Measurements from ENCODE around the gene PHC3. TPM values are rescaled to one million over a fixed set of nuclear protein-coding genes. Genes with fewer than 3 reads are reported as not detected.
A peak's percentile ranks its signal among the peaks of the same experiment; 100 is the strongest.
"Not testable (repeated sequence)": the region's sequence is repeated elsewhere in the genome, so short reads cannot be mapped to it uniquely, and the experiment has no call there.

PHC3 gene
- 12.5 TPM for polyA plus RNA-seq (2013, experiment 1 of 2; ENCODE audit: insufficient read length)
- 15.0 TPM for polyA plus RNA-seq (2013, experiment 2 of 2; ENCODE audit: insufficient read length)

GRCh38 chr3:170180908-170181885, at the start of gene PHC3:
PHC3 (minus strand) TSS chr3:170181733; CDS start chr3:170181715, 18 bp downstream.
- DNase-seq = peak; percentile 93

DNA sequence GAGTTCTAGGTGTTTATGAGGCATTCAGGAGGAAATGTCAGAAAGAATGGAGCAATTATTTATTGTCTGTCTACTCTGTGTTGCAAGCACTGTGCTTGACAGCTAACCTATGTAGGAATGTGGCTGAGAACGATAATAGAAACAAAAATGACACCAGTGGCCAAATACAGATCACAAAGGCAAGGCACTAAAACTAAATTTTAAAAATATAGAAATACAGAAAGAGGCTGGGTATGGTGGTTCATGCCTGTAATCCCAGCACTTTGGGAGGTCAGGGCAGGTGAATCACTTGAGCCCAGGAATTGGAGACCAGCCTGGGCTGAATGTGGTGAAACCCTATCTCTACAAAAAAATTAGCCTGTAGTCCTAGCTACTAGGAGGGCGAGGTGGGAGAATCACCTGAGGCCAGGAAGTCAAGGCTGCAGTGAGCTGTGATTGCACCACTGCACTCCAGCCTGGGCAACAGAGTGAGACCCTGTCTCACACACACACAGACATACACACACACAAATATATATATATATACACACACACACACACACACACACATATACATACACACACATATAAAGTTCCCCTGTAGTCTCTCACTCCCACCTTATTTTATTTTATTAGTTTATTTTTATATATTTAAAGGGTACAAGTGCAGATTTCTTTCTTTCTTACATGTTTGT, 46.7 kb upstream of the PHC3 start:
- DNase-seq = peak; percentile 17

GRCh38 chr3:170226426-170226960, 45.0 kb upstream of the PHC3 start:
- DNase-seq = peak; percentile 55

- no peak for DNase-seq
Measured at GRCh38 chr3:170225166-170225565, 43.6 kb upstream of the PHC3 start.

DNA sequence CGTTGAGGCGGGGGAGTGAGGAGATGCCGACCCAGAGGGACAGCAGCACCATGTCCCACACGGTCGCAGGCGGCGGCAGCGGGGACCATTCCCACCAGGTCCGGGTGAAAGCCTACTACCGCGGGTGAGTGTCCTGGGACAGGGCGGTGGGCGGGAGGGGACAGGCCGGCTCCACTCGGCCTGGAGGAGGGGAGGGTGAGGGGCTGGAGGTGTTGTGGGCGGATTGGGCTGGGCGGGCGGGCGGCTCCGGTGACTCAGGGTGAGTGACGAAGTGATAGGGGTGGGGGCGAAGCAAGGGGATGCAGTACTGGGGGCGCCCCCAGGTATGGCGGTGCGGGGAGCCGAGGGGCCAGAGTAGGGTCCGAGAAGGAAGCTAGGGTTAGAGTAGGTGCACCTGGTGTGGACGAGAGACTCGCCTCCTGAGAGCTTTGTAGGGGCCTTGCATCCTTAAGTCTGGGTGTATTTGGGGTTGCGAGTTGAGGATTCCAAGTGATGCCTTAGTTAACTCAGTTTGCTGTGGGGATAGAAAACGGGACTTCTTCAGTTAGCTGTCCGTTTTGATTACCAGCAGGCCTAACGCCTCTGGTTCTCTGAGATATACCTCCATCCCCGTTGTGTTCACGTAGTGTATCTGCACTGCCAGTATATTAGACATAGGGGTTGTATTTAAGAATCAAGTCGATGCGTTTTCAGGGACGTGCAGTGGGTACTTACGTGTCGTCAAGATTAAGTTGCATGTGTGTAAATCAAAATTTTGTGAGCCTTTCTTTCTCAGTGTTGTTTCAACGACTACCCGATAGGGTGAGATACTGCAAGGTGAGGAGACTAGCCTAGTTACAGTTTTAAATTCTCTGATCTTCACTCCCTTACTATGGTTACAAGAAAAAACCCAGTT, 41.4 kb upstream of the PHC3 start:
- DNase-seq = peak; percentile 11

DNA sequence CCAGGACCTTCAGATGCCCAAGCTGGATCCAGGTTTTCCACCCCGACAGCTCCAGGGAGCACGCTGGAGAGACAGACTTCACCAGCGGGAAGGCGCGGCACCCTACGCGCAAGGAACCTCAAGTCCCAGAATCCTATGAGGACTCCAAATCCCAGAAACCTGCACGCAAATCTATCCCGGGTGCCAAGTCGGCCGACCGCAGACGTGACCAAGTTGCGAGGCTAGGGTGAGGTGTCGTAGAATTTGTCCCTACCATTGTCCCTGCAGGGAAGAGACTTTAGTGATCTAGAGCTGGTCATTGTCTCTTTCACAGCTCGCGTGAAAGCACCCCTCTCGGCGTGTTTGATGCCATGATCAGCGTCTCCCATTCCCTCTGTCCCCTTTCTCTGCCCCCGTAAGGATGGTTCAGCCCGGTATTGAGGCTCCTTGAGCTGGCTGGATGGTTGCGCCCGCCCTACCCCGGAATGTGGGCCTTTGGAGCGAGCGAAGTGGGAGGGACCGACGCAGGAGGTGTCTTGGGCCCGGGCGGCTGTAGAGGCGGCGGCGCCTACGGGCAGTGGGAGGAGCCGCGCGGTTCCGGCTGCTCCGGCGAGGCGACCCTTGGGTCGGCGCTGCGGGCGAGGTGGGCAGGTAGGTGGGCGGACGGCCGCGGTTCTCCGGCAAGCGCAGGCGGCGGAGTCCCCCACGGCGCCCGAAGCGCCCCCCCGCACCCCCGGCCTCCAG, 40.6 kb upstream of the PHC3 start, which contains the start of gene PRKCI:
TSS of gene PRKCI (plus strand) at position 501 of the 723 bp plus-strand sequence. CDS start 246 bp downstream, outside the sequence.
- DNase-seq = peak; percentile 99

- DNase-seq = no peak
Measured at GRCh38 chr3:170220871-170221270, 39.3 kb upstream of the PHC3 start.

DNA sequence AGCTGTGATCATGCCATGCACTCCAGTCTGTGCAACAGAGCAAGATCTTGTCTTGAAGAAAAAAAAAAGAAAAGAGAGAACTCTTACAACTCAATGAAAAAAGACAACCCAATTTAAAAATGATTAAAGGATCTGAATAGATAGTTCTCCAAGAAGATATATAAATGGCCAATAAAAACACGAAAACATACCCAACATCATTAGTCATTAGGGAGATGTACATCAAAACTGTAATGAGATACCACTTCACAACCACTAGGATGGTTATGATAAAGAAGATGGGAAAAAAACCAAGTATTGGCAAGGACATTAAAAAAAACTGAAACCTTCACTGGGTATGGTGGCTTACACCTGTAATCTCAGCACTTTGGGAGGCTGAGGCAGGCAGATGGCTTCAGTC, 38.3 kb upstream of the PHC3 start:
- no peak for DNase-seq

DNA sequence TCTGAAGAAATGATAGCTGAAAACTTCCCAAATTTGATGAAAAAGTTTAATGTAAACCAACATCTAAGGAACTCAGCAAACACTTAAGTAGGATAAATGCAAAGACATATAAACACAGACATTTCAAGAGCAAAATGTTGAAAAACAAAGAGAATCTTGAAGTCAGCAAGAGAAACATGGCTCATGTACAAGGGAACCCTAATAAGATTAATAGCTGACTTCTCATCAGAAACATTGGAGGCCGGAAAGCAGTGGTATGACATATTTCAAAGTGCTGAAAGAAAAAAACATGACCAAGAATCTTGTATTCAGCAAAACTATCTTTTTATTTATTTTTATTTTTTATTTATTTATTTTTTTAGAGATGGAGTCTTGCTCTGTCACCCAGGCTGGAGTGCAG, 30.1 kb upstream of the PHC3 start:
- DNase-seq = no peak

DNA sequence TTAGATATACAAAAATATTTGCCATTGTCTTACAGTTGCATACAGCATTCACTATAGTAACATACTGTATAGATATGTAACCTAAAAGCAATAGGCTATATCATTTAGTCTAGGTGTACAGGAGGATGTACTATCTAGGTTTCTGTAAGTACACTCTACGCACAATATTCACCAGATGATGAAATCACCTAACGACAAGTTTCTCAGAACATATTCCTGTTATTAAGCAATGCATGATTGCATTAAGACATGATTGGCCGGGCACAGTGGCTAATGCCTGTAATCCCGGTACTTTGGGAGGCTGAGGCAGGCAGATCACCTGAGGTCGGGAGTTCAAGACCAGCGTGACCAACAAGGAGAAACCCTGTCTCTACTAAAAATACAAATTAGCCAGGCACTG, 26.2 kb upstream of the PHC3 start:
- no peak for DNase-seq

DNA sequence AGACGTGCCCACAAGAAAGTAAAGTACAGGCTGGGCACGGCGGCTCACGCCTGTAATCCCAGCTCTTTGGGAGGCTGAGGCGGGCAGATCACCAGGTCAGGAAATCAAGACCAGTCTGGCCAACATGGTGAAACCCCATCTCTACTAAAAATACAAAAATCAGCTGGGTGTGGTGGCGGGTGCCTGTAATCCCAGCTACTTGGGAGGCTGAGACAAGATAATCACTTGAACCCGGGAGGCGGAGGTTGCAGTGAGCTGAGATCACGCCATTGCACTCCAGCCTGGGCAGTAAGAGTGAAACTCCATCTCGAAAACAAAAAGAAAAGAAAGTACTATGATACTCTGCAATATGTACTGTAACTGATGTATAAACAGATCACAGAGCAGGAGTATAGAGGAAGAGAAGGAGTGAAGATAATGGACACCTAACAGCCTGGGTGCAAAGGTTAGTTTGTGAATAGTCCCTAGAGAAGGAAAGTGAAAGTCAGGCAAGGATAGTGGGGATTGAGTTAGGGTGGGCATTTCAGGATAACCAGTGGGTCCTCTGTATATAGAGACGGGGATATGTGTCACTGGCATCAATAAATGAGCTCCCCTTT, 24.7 kb upstream of the PHC3 start:
- not testable (repeated sequence) for DNase-seq

DNA sequence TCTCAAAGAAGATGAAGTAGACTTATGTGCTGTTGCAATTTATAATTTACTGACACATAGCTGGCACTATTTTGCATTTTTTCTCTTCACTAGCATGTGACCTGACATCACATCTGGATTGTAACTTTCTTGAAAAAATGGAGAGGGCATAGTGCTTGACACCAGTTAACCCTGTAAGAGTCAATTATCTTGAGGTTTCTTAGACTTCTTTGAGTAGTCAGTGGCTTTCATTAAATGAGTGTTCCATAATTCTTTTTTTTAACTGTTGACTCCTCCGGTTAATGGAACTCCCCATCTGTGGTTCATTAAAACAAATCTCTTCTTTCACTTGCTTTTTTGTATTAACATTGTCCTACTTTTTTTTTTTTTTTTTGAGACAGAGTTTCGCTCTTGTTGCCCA, 23.8 kb upstream of the PHC3 start:
- DNase-seq = no peak

DNA sequence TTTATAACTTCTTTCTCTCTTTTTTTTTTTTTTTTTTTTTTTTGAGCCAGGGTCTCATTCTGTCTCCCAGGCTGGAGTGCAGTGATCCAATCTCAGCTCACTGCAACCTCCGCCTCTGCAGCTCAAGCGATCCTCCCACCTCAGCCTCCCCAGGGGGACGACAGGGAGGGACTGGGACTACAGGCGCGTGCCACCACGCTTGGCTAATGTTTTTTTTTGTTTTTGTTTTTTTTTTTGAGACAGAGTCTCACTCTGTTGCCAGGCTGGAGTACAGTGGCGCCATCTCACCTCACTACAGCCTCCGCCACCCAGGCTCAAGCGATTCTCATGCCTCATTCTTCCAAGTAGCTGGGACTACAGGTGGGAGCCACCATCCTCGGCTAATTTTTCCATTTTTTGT, 23.0 kb upstream of the PHC3 start:
- no peak for DNase-seq

- DNase-seq = no peak
Measured at GRCh38 chr3:170204023-170204472, 22.5 kb upstream of the PHC3 start.

DNA sequence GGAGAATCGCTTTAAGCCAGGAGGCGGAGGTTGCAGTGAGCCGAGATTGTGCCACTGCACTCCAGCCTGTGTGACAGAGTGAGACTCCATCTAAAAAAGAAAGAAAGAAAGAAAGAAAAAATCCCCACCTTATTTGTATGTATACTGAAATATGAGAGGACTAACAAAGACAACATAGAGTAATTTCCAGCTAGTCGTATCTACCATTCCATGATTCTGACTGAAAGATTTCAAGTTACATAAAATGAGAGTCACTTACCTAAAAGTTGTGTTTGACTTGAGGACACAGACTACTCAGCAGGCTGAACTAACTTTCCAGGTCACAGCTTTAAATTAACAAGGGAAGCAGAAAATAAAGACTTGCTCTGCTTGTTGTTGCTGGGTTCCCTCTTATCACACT, 21.9 kb upstream of the PHC3 start:
- DNase-seq = no peak

DNA sequence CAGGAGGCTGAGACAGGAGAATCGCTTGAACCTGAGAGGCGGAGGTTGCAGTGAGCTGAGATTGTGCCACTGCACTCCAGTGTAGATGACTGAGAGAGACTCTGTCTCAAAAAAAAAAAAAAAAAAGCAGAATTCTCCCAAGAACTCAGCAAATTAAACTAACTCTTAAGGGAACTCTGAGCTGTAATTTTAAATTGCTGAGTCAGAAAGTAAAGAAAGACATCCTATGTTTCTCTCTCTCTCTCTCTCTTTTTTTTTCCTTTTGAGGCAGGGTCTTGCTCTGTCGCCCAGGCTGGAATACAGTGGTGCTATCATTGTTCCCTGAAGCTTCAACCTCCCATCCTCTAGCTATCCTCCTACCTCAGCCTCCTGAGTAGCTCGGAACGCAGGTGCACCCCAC, 20.0 kb upstream of the PHC3 start:
- DNase-seq = no peak

GRCh38 chr3:170200987-170201386, 19.5 kb upstream of the PHC3 start:
- DNase-seq = no peak

- no peak for DNase-seq
Measured at GRCh38 chr3:170196833-170197232, 15.3 kb upstream of the PHC3 start.

GRCh38 chr3:170195759-170196158, 14.2 kb upstream of the PHC3 start:
- DNase-seq = not testable (repeated sequence)

DNA sequence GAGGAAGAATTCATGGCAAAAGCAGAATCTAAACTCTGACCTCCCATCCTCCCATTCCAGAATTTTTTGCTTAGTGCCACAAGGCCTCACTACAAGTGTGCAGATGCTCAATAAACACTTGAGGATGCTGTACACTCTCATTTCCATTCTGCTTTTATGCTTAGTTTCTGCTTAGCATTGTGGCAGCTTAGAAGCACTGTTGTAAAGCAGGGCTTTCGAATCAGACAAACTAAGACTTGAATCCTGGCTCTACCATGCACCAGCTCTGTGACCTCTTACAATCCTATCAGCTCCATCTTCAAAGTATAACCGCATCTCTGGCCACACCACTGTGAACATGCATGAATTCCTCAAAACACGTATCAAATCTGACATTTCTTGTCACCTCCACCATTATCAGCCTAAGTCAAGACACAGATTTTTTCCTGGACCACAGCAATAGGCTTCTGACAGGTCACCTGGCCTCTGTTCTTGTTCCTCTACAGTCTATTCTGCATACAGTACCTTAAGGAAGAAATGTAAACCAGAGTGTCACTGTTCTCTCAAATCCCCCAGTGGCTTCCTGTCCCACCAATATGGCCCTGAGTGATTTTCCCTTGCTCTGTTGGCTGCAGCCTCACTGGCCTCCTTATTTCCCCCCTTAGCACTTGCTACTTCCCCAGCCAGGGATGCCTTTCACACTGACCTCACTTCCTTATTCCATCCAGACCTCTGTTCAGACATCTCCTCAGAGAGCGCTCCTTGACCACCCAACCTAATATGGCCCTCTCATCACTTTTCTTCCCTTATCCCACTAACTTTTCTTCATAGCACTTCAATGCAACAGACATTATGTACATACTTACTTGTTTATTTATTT, 8.1 kb upstream of the PHC3 start:
- no peak for DNase-seq
